Measurements from ENCODE around the gene STXBP3. TPM values are rescaled to one million over a fixed set of nuclear protein-coding genes. Genes with fewer than 3 reads are reported as not detected.

STXBP3 gene
- total and polyA plus RNA-seq, 2 of the 4 experiments (the other 2 are of a cell fraction): 19.1 to 19.7 TPM

- Histone ChIP-seq H3K27me3 (ENCODE audit: control insufficient read depth, insufficient read depth, low read length) (peaks cover 13% of the 10 kb centered on the region), H2AK9ac (replicated peaks; ENCODE audit: low read depth, low read length, poor library complexity) (no peak overlapping the region), H3K9me3 (ENCODE audit: control insufficient read depth, insufficient read depth, low read length) (no peaks in the 10 kb centered on the region), H3K56ac (ENCODE audit: extremely low read depth, insufficient read depth, low read length) (no peak overlapping the region), H4K8ac (ENCODE audit: low read depth in 2 of 2, low read length in 2 of 2) (no peak overlapping the region), H3K4me3 (ENCODE audit: insufficient read depth, low read depth, low read length) (no peak overlapping the region), H2BK15ac (ENCODE audit: low read depth, low read length) (no peak overlapping the region), H3K36me3 (ENCODE audit: control insufficient read depth, insufficient read depth, low read length) (no peaks in the 10 kb centered on the region), H2BK120ac (ENCODE audit: low read depth, low read length) (no peak overlapping the region), H3K23ac (ENCODE audit: low read depth, low read length) (no peak overlapping the region), H4K5ac (ENCODE audit: low read depth, low read length) (no peak overlapping the region), H3K9me1 (ENCODE audit: insufficient read depth, low read length) (no peaks in the 10 kb centered on the region), H3K18ac (ENCODE audit: low read depth, low read length) (no peak overlapping the region), H3K79me1 (ENCODE audit: low read depth in 1 of 2, low read length in 2 of 2) (no peaks in the 10 kb centered on the region), H3K27ac (ENCODE audit: insufficient read depth, low read length) (no peak overlapping the region), H2AFZ (replicated peaks; ENCODE audit: low read length, poor library complexity) (no peak overlapping the region), H2BK5ac (ENCODE audit: low read depth, low read length, poor library complexity, severe bottlenecking) (no peak overlapping the region), H3K4ac (ENCODE audit: low read depth, low read length) (no peak overlapping the region), H4K91ac (ENCODE audit: insufficient read depth, low read depth, low read length) (no peak overlapping the region), H4K20me1 (ENCODE audit: insufficient read depth, low read length) (no peaks in the 10 kb centered on the region), H3K4me2 (ENCODE audit: low read depth, low read length) (no peak overlapping the region), H3K9ac (ENCODE audit: low read depth, low read length) (no peak overlapping the region), H3K4me1 (ENCODE audit: control insufficient read depth, insufficient read depth, low read length) (no peaks in the 10 kb centered on the region), H3K14ac (replicated peaks; ENCODE audit: low read depth, low read length) (no peak overlapping the region), H2BK20ac (ENCODE audit: low read depth, low read length) (no peak overlapping the region), H2AK5ac (ENCODE audit: low read depth, low read length) (no peak overlapping the region)
- in situ Hi-C loops (cut with MboI; ENCODE audit: low sequenced_read_pairs): no loop called here
- no CpG with 5 or more reads among the region's 1 CpG for WGBS, 2 experiments (ENCODE audit: extremely low coverage in 2 of 2, insufficient read length in 1 of 2)
- CTCF ChIA-PET: no interaction called here
- TF ChIP-seq USF2 (IDR thresholded peaks at IDR 0.05; ENCODE audit: low read depth, low read length) (no peak), MXI1 (IDR thresholded peaks at IDR 0.05; ENCODE audit: borderline replicate concordance, low read depth, low read length) (no peak), FOS (IDR thresholded peaks at IDR 0.05; ENCODE audit: low read depth, low read length) (no peak), CHD1 (IDR thresholded peaks at IDR 0.05; ENCODE audit: low read depth, low read length) (no peak), NFE2L2 (IDR thresholded peaks at IDR 0.05; ENCODE audit: low read depth, low read length) (no peak), CTCF (conservative IDR thresholded peaks at IDR 0.05; ENCODE audit: low read depth, low read length) (no peak), SMC3 (IDR thresholded peaks at IDR 0.05; ENCODE audit: low read depth, low read length) (no peak), MAFK (IDR thresholded peaks at IDR 0.05; ENCODE audit: low read depth, low read length) (no peak), CEBPB (IDR thresholded peaks at IDR 0.05; ENCODE audit: low read depth, low read length) (no peak), RCOR1 (IDR thresholded peaks at IDR 0.05; ENCODE audit: insufficient replicate concordance, low read length) (no peak), ELK1 (IDR thresholded peaks at IDR 0.05; ENCODE audit: borderline replicate concordance, low read depth, low read length) (no peak), BHLHE40 (IDR thresholded peaks at IDR 0.05; ENCODE audit: low read depth, low read length) (no peak), RFX5 (IDR thresholded peaks at IDR 0.05; ENCODE audit: low read depth, low read length) (no peak), MAZ (IDR thresholded peaks at IDR 0.05; ENCODE audit: borderline replicate concordance, low read depth, low read length) (no peak), POLR2A (IDR thresholded peaks at IDR 0.05; ENCODE audit: low read depth, low read length) (no peak), RAD21 (IDR thresholded peaks at IDR 0.05; ENCODE audit: low read length) (no peak)
- ATAC-seq (ENCODE audit: low read depth) (no peak), DNase-seq (no peak)
- BruUV-seq (replicated peaks): no TSS peak
- POLR2A ChIA-PET (ENCODE audit: unreplicated experiment): no interaction called here
- intact Hi-C loops (cut with micrococcal nuclease): no loop called here
- dilution Hi-C loops (cut with HindIII; ENCODE audit: low sequenced_read_pairs, unreplicated experiment): no loop called here
Measured at GRCh38 chr1:108734171-108734865, 12.2 kb upstream of the STXBP3 start.

All from IMR-90 (cell line).